ENCODE results near the gene FBXO2.

DNA sequence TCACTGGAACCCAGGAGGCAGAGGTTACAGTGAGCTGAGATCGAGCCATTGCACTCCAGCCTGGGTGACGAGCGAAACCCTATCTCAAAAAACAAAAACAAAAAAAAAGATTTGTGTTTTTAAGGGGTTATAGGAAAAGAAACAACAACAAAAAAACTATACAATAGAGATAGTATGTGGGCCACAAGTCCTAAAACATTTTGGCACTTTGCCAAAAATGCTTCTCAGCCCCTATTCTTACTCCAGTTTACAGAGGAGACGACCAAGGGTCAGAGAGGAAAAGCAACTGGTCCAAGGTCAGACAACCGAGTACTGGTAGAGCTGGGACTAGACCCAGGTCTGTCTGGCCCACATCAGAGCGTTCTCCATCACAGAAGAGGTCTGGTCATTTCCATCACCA, 3.4 kb upstream of the FBXO2 start:
- TF ChIP-seq, protein P1, sequence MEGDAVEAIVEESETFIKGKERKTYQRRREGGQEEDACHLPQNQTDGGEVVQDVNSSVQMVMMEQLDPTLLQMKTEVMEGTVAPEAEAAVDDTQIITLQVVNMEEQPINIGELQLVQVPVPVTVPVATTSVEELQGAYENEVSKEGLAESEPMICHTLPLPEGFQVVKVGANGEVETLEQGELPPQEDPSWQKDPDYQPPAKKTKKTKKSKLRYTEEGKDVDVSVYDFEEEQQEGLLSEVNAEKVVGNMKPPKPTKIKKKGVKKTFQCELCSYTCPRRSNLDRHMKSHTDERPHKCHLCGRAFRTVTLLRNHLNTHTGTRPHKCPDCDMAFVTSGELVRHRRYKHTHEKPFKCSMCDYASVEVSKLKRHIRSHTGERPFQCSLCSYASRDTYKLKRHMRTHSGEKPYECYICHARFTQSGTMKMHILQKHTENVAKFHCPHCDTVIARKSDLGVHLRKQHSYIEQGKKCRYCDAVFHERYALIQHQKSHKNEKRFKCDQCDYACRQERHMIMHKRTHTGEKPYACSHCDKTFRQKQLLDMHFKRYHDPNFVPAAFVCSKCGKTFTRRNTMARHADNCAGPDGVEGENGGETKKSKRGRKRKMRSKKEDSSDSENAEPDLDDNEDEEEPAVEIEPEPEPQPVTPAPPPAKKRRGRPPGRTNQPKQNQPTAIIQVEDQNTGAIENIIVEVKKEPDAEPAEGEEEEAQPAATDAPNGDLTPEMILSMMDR (IDR thresholded peaks at IDR 0.05), result no peak
- TF ChIP-seq EZH2phosphoT487 (IDR thresholded peaks at IDR 0.05), result no peak

All from neural progenitor cell (in vitro differentiated cells).